HepG2 (cell line): Measurements from ENCODE around the gene CDK8. TPM values are rescaled to one million over a fixed set of nuclear protein-coding genes. Genes with fewer than 3 reads are reported as not detected.

Source experiments
- ATAC-seq: fragments of 200-7000 bp; cut with Tn5 transposase; 3 replicates; pipeline ENCODE4 v1.9.1; 2020; ENCODE audit warnings: mild to moderate bottlenecking, moderate library complexity
- BruUV-seq: library from RNA; stranded (reverse); fragments of 400-500 nt; replicated peaks from 2 replicates; lab custom pipeline; 2021; lab: Mats Ljungman, UMichigan
- CTCF ChIA-PET: fragments of 300-600 bp; formaldehyde crosslinking; extraction: SDS; loops from one replicate; lab custom pipeline; 2021; ENCODE audit warnings: low total read pairs, inconsistent platforms, low intra/inter-chr PET ratio; lab: Yijun Ruan, JAX
- POLR2A ChIA-PET: fragments of 350-600 bp; sonication (Branson Sonifier 250); formaldehyde crosslinking; loops from one replicate; lab custom pipeline; 2020; ENCODE audit warnings: antibody characterized with exemption, inconsistent platforms; lab: Yijun Ruan, JAX
- DNase-seq: peaks from one replicate; pipeline ENCODE4 v3.0.0-alpha.2; 2015; ENCODE audit warnings: low spot score
- FAIRE-seq: peaks from 3 replicates; lab custom pipeline; 2011; peaks lifted over from hg19 to GRCh38; lab: Jason Lieb, UNC
- H2AFZ ChIP-seq: one replicate; pipeline ENCODE4 v1.6.1; 2011; ENCODE audit warnings: low read length, inconsistent platforms
- H3K27ac ChIP-seq: fragments of 300-600 bp; 3 replicates; pipeline ENCODE4 v1.8.0; 2011; ENCODE audit warnings: mixed run types, mild to moderate bottlenecking, mixed read lengths, low read length, inconsistent platforms; ENCODE audit not compliant: insufficient read depth; ENCODE audit errors: extremely low read length
- H3K27me3 ChIP-seq, 2 experiments: fragments of 200-600 bp in 1 of 2; 2 replicates in 1 of 2; 3 replicates in 1 of 2; pipeline versions ENCODE4 v1.6.0 to v1.8.0; 2011; ENCODE audit warnings: low read length in 2 of 2, mild to moderate bottlenecking in 2 of 2, moderate library complexity in 2 of 2, inconsistent platforms in 1 of 2; ENCODE audit not compliant: insufficient read depth in 2 of 2, control insufficient read depth in 1 of 2
- H3K36me3 ChIP-seq, 2 experiments: fragments of 200-600 bp in 1 of 2; replicated peaks in 1 of 2; 2 replicates in 1 of 2; 3 replicates in 1 of 2; pipeline versions ENCODE4 v1.5.1 to v1.8.0; 2011; ENCODE audit warnings: low read length in 2 of 2, inconsistent platforms in 1 of 2; ENCODE audit not compliant: insufficient read depth in 2 of 2, control insufficient read depth in 1 of 2
- H3K4me1 ChIP-seq: 2 replicates; pipeline ENCODE4 v1.5.1; 2012; ENCODE audit warnings: low read length, inconsistent platforms; ENCODE audit not compliant: insufficient read depth
- H3K4me2 ChIP-seq: 2 replicates; pipeline ENCODE4 v1.6.0; 2011; ENCODE audit warnings: low read depth, low read length, inconsistent platforms
- H3K4me3 ChIP-seq, 3 experiments: fragments of 200-600 bp in 1 of 3; sonication (generic), shearing (Covaris generic) in 1 of 3; replicated peaks in 1 of 3; 2 replicates each; pipeline ENCODE4 v1.5.1; 2011 to 2016; ENCODE audit warnings: low read length in 3 of 3, inconsistent platforms in 2 of 3, low read depth in 2 of 3, mild to moderate bottlenecking in 2 of 3, control low read depth in 1 of 3, mixed read lengths in 1 of 3; ENCODE audit not compliant: insufficient read depth in 1 of 3
- H3K79me2 ChIP-seq: one replicate; pipeline ENCODE4 v1.6.1; 2011; ENCODE audit warnings: low read length, inconsistent platforms; ENCODE audit not compliant: insufficient read depth
- H3K9ac ChIP-seq: 2 replicates; pipeline ENCODE4 v1.6.0; 2011; ENCODE audit warnings: mild to moderate bottlenecking, low read depth, low read length, inconsistent platforms; ENCODE audit not compliant: insufficient read depth
- H3K9me3 ChIP-seq: 2 replicates; pipeline ENCODE4 v1.5.1; 2012; ENCODE audit warnings: mild to moderate bottlenecking, low read length
- H4K20me1 ChIP-seq: 2 replicates; pipeline ENCODE4 v1.6.0; 2011; ENCODE audit warnings: inconsistent platforms, mild to moderate bottlenecking, low read length, moderate library complexity; ENCODE audit not compliant: insufficient read depth
- BRF2 ChIP-seq: sonication (generic); formaldehyde crosslinking; IDR thresholded peaks from 2 replicates; pipeline ENCODE4 v1.8.1; 2022; ENCODE audit warnings: mild to moderate bottlenecking, missing genetic modification reagents
- GABPB1 ChIP-seq: IDR thresholded peaks from 2 replicates; pipeline ENCODE4 v1.6.1; 2016; ENCODE audit warnings: mild to moderate bottlenecking, missing genetic modification reagents, moderate library complexity, missing compliant biosample characterization
- HOXD1 ChIP-seq: sonication (generic); formaldehyde crosslinking; IDR thresholded peaks from 2 replicates; pipeline ENCODE4 v1.5.0; 2020; ENCODE audit warnings: missing genetic modification reagents
- NR2F6 ChIP-seq, 2 experiments: IDR thresholded peaks; 2 replicates each; pipeline ENCODE4 v1.6.1; 2016; ENCODE audit warnings: antibody characterized with exemption in 1 of 2, mild to moderate bottlenecking in 1 of 2
- PREB ChIP-seq: sonication (generic); formaldehyde crosslinking; IDR thresholded peaks from 2 replicates; pipeline ENCODE4 v1.4.0; 2020; ENCODE audit warnings: missing genetic modification reagents
- RNF2 ChIP-seq: fragments of 450-650 bp; conservative IDR thresholded peaks from 2 replicates; pipeline ENCODE4 v1.6.1; 2016; ENCODE audit warnings: low read depth
- SAFB2 ChIP-seq: sonication (generic); formaldehyde crosslinking; IDR thresholded peaks from 2 replicates; pipeline ENCODE4 v1.5.1; 2020; ENCODE audit warnings: missing genetic modification reagents, low read depth, mild to moderate bottlenecking, borderline replicate concordance
- SKI ChIP-seq: fragments of 450-650 bp; IDR thresholded peaks from one replicate; pipeline ENCODE4 v1.6.1; 2018; ENCODE audit warnings: mild to moderate bottlenecking; ENCODE audit not compliant: partially characterized antibody
- ZBTB49 ChIP-seq: sonication (generic); formaldehyde crosslinking; IDR thresholded peaks from 2 replicates; pipeline ENCODE4 v1.4.0; 2020; ENCODE audit warnings: missing genetic modification reagents, borderline replicate concordance
- ZNF280D ChIP-seq: sonication (generic); formaldehyde crosslinking; IDR thresholded peaks from 2 replicates; pipeline ENCODE4 v1.5.1; 2020; ENCODE audit warnings: mild to moderate bottlenecking, missing genetic modification reagents
- ZNF724P ChIP-seq: sonication (generic); formaldehyde crosslinking; IDR thresholded peaks from 2 replicates; pipeline ENCODE4 v1.8.0; 2022; ENCODE audit warnings: missing genetic modification reagents, borderline replicate concordance
- ZNF891 ChIP-seq: sonication (generic); formaldehyde crosslinking; IDR thresholded peaks from 2 replicates; pipeline ENCODE4 v1.5.0; 2020; ENCODE audit warnings: mild to moderate bottlenecking, missing genetic modification reagents
- WGBS: methylation state at CpG from one replicate; pipeline ENCODE4 v1.1.6; 2017; ENCODE audit warnings: low lambda C conversion rate; 5-methylcytosine and 5-hydroxymethylcytosine counted together
- in situ Hi-C: cut with HindIII; loops from 2 replicates; pipeline ENCODE4 v1.10.0; 2017; ENCODE audit warnings: low pct_unique_long_range_greater_than_20kb; ENCODE audit not compliant: extremely low pct_ligation_motif_present
- intact Hi-C: fragments of 100-400 bp; cut with micrococcal nuclease; formaldehyde crosslinking; loops from one replicate; pipeline ENCODE4 v1.10.0; 2022; ENCODE audit not compliant: unreplicated experiment
- polyA plus RNA-seq, 8 experiments: library from polyadenylated mRNA; depleted of rRNA in 3 of 8; stranded (reverse) in 7 of 8; unstranded in 1 of 8; fragments of >200 nt; fragmentation: Illumina TruSeq in 4 of 8; extraction: Trizol in 4 of 8; gene quantifications; 2 replicates each; pipeline versions ENCODE4 v1.2.1 to v1.2.3, GENCODE V29; 2011 to 2016; ENCODE audit warnings: low read depth in 4 of 8, missing spikeins in 1 of 8, mixed read lengths in 1 of 8; ENCODE audit not compliant: insufficient read depth in 1 of 8
- total RNA-seq, 5 experiments: library from RNA; depleted of rRNA; stranded (reverse); fragments of >200 nt; fragmentation: Illumina TruSeq; extraction: Trizol; gene quantifications; 2 replicates each; pipeline ENCODE4 v1.2.3, GENCODE V29; 2016; ENCODE audit warnings: low read depth in 1 of 5

CDK8 gene
- total and polyA plus RNA-seq, 2 of the 13 experiments (the other 11 are each of a cell fraction or from before 2014, with no cell fraction given) = 15.8 to 16.4 TPM

- TF ChIP-seq ZNF280D (no peak), BRF2 (CRISPR knock-in tag) (no peak), ZBTB49 (no peak), SKI (no peak), GABPB1 (CRISPR knock-in tag) (no peak)
Measured at GRCh38 chr13:26423629-26424028, 169.7 kb downstream of the CDK8 start (continued).

- intact Hi-C loops = no loop called here
- ChIA-PET CTCF (no interaction called here), POLR2A (no interaction called here)
- DNase-seq = no peak
- no TSS peak for BruUV-seq
- no peak for FAIRE-seq
- Histone ChIP-seq H3K9me3 (no peaks in the 10 kb centered on the region), H3K9ac (no peak overlapping the region), H3K27me3 (no peaks in the 10 kb centered on the region), H3K4me1 (peaks cover 12% of the 10 kb centered on the region), H3K79me2 (no peaks in the 10 kb centered on the region), H4K20me1 (no peaks in the 10 kb centered on the region), H3K4me2 (no peak overlapping the region), H3K27ac (no peak overlapping the region), H3K36me3 (no peaks in the 10 kb centered on the region), H2AFZ (no peak overlapping the region), H3K4me3 (no peak overlapping the region)
- in situ Hi-C loops = no loop called here
- no peak for ATAC-seq
- 77% methylated on average over 13 of the region's 14 CpGs for WGBS
- TF ChIP-seq PREB (CRISPR knock-in tag) = no peak
- TF ChIP-seq SAFB2 (CRISPR knock-in tag) = no peak
- TF ChIP-seq NR2F6 (IDR thresholded peaks at IDR 0.05) = no peak
- TF ChIP-seq NR2F6 (CRISPR knock-in tag; IDR thresholded peaks at IDR 0.05) = no peak
- TF ChIP-seq ZNF724P (CRISPR knock-in tag) = no peak
- no peak for TF ChIP-seq ZNF891 (CRISPR knock-in tag)
- no peak for TF ChIP-seq RNF2
- no peak for TF ChIP-seq HOXD1 (CRISPR knock-in tag)
Measured at GRCh38 chr13:26424181-26424580, 170.3 kb downstream of the CDK8 start.
